Inflammatory macrophage (primary cell): ENCODE measurements around the gene SEPTIN12.

Experiments used
- DNase-seq, 2 donors: peaks; one replicate each; pipeline ENCODE4 v3.0.0-alpha.2; 2020 to 2022
- total RNA-seq, 18 experiments: gene quantifications; one replicate each; lab custom pipeline; 2026; ENCODE audit warnings: mixed read lengths in 6 of 18, inconsistent platforms in 2 of 18; lab: John Stamatoyannopoulos, UW

SEPTIN12 gene
- 0 to 0.10 (median 0) reads per million in 18 experiments for total RNA-seq

- no peak for DNase-seq
These were observed at the start of gene SEPTIN12 for GRCh38 chr16:4787627-4788482. Gene SEPTIN12 (minus strand): TSS chr16:4788345. CDS start chr16:4787645, 700 bp downstream.

GRCh38 chr16:4836727-4837126 is 48.6 kb upstream of the SEPTIN12 start:
- no peak for DNase-seq

- no peak for DNase-seq
These were observed 45.4 kb upstream of the SEPTIN12 start for GRCh38 chr16:4833584-4833983.

- DNase-seq = no peak
These were observed 44.7 kb upstream of the SEPTIN12 start for GRCh38 chr16:4832698-4833343.

- DNase-seq = no peak
These were observed 43.5 kb upstream of the SEPTIN12 start for GRCh38 chr16:4831616-4832015.

- DNase-seq = no peak
These were observed 42.3 kb upstream of the SEPTIN12 start for GRCh38 chr16:4830408-4830807.

GRCh38 chr16:4828567-4829321 is 40.6 kb upstream of the SEPTIN12 start:
- DNase-seq = no peak

GRCh38 chr16:4826980-4827379 is 38.8 kb upstream of the SEPTIN12 start:
- no peak for DNase-seq

GRCh38 chr16:4826526-4826925 is 38.4 kb upstream of the SEPTIN12 start:
- DNase-seq = no peak

- DNase-seq = no peak
These were observed 37.1 kb upstream of the SEPTIN12 start for GRCh38 chr16:4825196-4825595.

GRCh38 chr16:4820652-4821051 is 32.5 kb upstream of the SEPTIN12 start:
- no peak for DNase-seq

GRCh38 chr16:4814542-4815173 is 26.5 kb upstream of the SEPTIN12 start:
- DNase-seq = no peak

- DNase-seq = no peak
These were observed 25.9 kb upstream of the SEPTIN12 start for GRCh38 chr16:4814046-4814445.

GRCh38 chr16:4813251-4814003 is 25.3 kb upstream of the SEPTIN12 start:
- no peak for DNase-seq

GRCh38 chr16:4811773-4812172 is 23.6 kb upstream of the SEPTIN12 start:
- DNase-seq = no peak

GRCh38 chr16:4811242-4811641 is 23.1 kb upstream of the SEPTIN12 start:
- no peak for DNase-seq

GRCh38 chr16:4806280-4806679 is 18.1 kb upstream of the SEPTIN12 start:
- no peak for DNase-seq

GRCh38 chr16:4805231-4805630 is 17.1 kb upstream of the SEPTIN12 start:
- no peak for DNase-seq

GRCh38 chr16:4803898-4804762 is 16.0 kb upstream of the SEPTIN12 start:
- no peak for DNase-seq

- DNase-seq = peak; percentile 74 to 82
These were observed 15.3 kb upstream of the SEPTIN12 start for GRCh38 chr16:4803401-4803844.
